Caco-2 (cell line): ENCODE data around the gene SALL4. TPM values are rescaled to one million over a fixed set of nuclear protein-coding genes. Genes with fewer than 3 reads are reported as not detected.

Source experiments
- BruUV-seq: library from RNA; stranded (reverse); fragments of 400-500 nt; replicated peaks from 2 replicates; lab custom pipeline; 2021; lab: Mats Ljungman, UMichigan
- CTCF ChIA-PET: fragments of 300-600 bp; sonication (Branson Sonifier 250); formaldehyde crosslinking; loops from one replicate; lab custom pipeline; 2022; ENCODE audit warnings: antibody characterized with exemption; lab: Charles Lee
- POLR2A ChIA-PET: fragments of 300-600 bp; sonication (Branson Sonifier 250); formaldehyde crosslinking; loops from one replicate; lab custom pipeline; 2022; ENCODE audit warnings: antibody characterized with exemption; lab: Charles Lee
- DNase-seq, 2 experiments: peaks; one replicate each; pipeline versions ENCODE4 v3.0.0 to v3.0.0-alpha.2; 2020 to 2022
- H3K27me3 ChIP-seq: replicated peaks from 2 replicates; pipeline ENCODE4 v1.6.0; 2011; ENCODE audit warnings: low read length; ENCODE audit not compliant: control insufficient read depth, insufficient read depth
- H3K36me3 ChIP-seq: 2 replicates; pipeline ENCODE4 v1.5.1; 2011; ENCODE audit warnings: low read length; ENCODE audit not compliant: control insufficient read depth, insufficient read depth
- H3K4me1 ChIP-seq: fragments of 250-450 bp; sonication (Bioruptor Pico); 2 replicates; pipeline ENCODE4 v1.5.1; 2020; ENCODE audit warnings: mild to moderate bottlenecking
- H3K4me3 ChIP-seq: 2 replicates; pipeline ENCODE4 v1.5.1; 2011; ENCODE audit warnings: low read depth, mild to moderate bottlenecking, control low read depth, low read length
- H3K9me3 ChIP-seq: fragments of 250-450 bp; sonication (Bioruptor Pico); 2 replicates; pipeline ENCODE4 v1.5.1; 2020; ENCODE audit warnings: mild to moderate bottlenecking, moderate library complexity
- H3K27ac Mint-ChIP-seq: one replicate; pipeline ENCODE4 v1.8.0; 2022; ENCODE audit warnings: mixed read lengths; ENCODE audit not compliant: unreplicated experiment
- H3K27me3 Mint-ChIP-seq: one replicate; pipeline ENCODE4 v1.8.0; 2022; ENCODE audit warnings: mixed read lengths; ENCODE audit not compliant: insufficient read depth, unreplicated experiment
- H3K36me3 Mint-ChIP-seq: one replicate; pipeline ENCODE4 v1.8.0; 2022; ENCODE audit warnings: mild to moderate bottlenecking, mixed read lengths; ENCODE audit not compliant: insufficient read depth, unreplicated experiment
- H3K4me1 Mint-ChIP-seq: one replicate; pipeline ENCODE4 v1.8.0; 2022; ENCODE audit warnings: low read depth, mixed read lengths; ENCODE audit not compliant: unreplicated experiment
- H3K4me3 Mint-ChIP-seq: one replicate; pipeline ENCODE4 v1.8.0; 2022; ENCODE audit warnings: mild to moderate bottlenecking, moderate library complexity, mixed read lengths; ENCODE audit not compliant: unreplicated experiment
- H3K9me3 Mint-ChIP-seq: one replicate; pipeline ENCODE4 v1.8.0; 2022; ENCODE audit warnings: mixed read lengths; ENCODE audit not compliant: unreplicated experiment
- intact Hi-C: fragments of 100-400 bp; cut with micrococcal nuclease; formaldehyde crosslinking; loops from one replicate; pipeline ENCODE4 v1.10.0; 2022; ENCODE audit not compliant: unreplicated experiment
- total RNA-seq: library from RNA; stranded (reverse); gene quantifications from 2 replicates; pipeline ENCODE4 v1.2.3, GENCODE V29; 2022
- TF ChIP-seq, protein P1 (sequence below), 2 experiments: fragments of 200-600 bp in 1 of 2; IDR thresholded peaks; 1 replicate in 1 of 2; 2 replicates in 1 of 2; pipeline versions ENCODE4 v1.5.1 to v1.8.0; 2011 to 2022; ENCODE audit warnings: antibody characterized with exemption in 1 of 2, control low read depth in 1 of 2, inconsistent platforms in 1 of 2, low read depth in 1 of 2, low read length in 1 of 2, mild to moderate bottlenecking in 1 of 2, moderate library complexity in 1 of 2; ENCODE audit not compliant: insufficient read depth in 1 of 2, severe bottlenecking in 1 of 2, unreplicated experiment in 1 of 2

Gene SALL4
- total RNA-seq, 1 experiment from 2014 or later, result 75.8 TPM

- H3K27me3 Mint-ChIP-seq, result no peaks in the 10 kb centered on the region
- peaks cover 40% of the 10 kb centered on the region for H3K36me3 Mint-ChIP-seq
- intact Hi-C loops, result loop anchor here (1.0 to 5.0 kb wide), 12 partner anchors 38 to 428 kb away; no protein-coding TSS in a partner anchor
- TF ChIP-seq, protein P1, sequence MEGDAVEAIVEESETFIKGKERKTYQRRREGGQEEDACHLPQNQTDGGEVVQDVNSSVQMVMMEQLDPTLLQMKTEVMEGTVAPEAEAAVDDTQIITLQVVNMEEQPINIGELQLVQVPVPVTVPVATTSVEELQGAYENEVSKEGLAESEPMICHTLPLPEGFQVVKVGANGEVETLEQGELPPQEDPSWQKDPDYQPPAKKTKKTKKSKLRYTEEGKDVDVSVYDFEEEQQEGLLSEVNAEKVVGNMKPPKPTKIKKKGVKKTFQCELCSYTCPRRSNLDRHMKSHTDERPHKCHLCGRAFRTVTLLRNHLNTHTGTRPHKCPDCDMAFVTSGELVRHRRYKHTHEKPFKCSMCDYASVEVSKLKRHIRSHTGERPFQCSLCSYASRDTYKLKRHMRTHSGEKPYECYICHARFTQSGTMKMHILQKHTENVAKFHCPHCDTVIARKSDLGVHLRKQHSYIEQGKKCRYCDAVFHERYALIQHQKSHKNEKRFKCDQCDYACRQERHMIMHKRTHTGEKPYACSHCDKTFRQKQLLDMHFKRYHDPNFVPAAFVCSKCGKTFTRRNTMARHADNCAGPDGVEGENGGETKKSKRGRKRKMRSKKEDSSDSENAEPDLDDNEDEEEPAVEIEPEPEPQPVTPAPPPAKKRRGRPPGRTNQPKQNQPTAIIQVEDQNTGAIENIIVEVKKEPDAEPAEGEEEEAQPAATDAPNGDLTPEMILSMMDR (IDR thresholded peaks at IDR 0.05; ENCODE audit: insufficient read depth in 1 of 2, low read depth in 1 of 2, low read length in 1 of 2, severe bottlenecking in 1 of 2, unreplicated experiment in 1 of 2), result peak; percentile 100
- Histone ChIP-seq H3K4me3 (peak overlapping the region; percentile 54), H3K27me3 (no peaks in the 10 kb centered on the region), H3K4me1 (peaks cover 78% of the 10 kb centered on the region), H3K36me3 (no peaks in the 10 kb centered on the region), H3K9me3 (no peaks in the 10 kb centered on the region)
- H3K9me3 Mint-ChIP-seq, result no peaks in the 10 kb centered on the region
- H3K27ac Mint-ChIP-seq, result peak overlapping the region; percentile 96
- CTCF ChIA-PET, result interaction anchor here (0.6 to 2.3 kb wide), 47 partner anchors 9 to 286 kb away, joined by 3 to 39 read pairs (median 6); partner anchors contain the start of gene ATP9A
- H3K4me3 Mint-ChIP-seq, result peak overlapping the region; percentile 98
- no TSS peak for BruUV-seq
- POLR2A ChIA-PET, result interaction anchor here (0.9 to 1.4 kb wide), 9 partner anchors 25 to 261 kb away, joined by 3 to 12 read pairs (median 5); no protein-coding TSS in a partner anchor
- DNase-seq, result peak; percentile 98 to 100
- H3K4me1 Mint-ChIP-seq, result peaks cover 78% of the 10 kb centered on the region
These were observed 2.1 kb downstream of the SALL4 start for GRCh38 chr20:51800060-51800871.

- no peak for DNase-seq
- Mint-ChIP-seq H3K4me1 (peaks cover 73% of the 10 kb centered on the region), H3K36me3 (peaks cover 47% of the 10 kb centered on the region), H3K27me3 (no peaks in the 10 kb centered on the region), H3K9me3 (no peaks in the 10 kb centered on the region), H3K27ac (peak overlapping the region; percentile 96), H3K4me3 (peak overlapping the region; percentile 98)
- TF ChIP-seq, protein P1 (IDR thresholded peaks at IDR 0.05; ENCODE audit: insufficient read depth in 1 of 2, low read depth in 1 of 2, low read length in 1 of 2, severe bottlenecking in 1 of 2, unreplicated experiment in 1 of 2), result no peak
- peaks cover 69% of the 10 kb centered on the region for H3K4me1 ChIP-seq
- CTCF ChIA-PET, result interaction anchor here (0.6 to 2.3 kb wide), 25 partner anchors 10 to 283 kb away, joined by 3 to 39 read pairs (median 8); partner anchors contain the start of gene ATP9A
- no peaks in the 10 kb centered on the region for H3K9me3 ChIP-seq
- BruUV-seq, result TSS peak; percentile 39
- no peaks in the 10 kb centered on the region for H3K27me3 ChIP-seq
- no peaks in the 10 kb centered on the region for H3K36me3 ChIP-seq
- intact Hi-C loops, result no loop called here
- H3K4me3 ChIP-seq, result peak overlapping the region; percentile 54
- POLR2A ChIA-PET, result interaction anchor here (0.6 to 1.4 kb wide), 4 partner anchors 24 to 167 kb away, joined by 3 to 5 read pairs (median 4); no protein-coding TSS in a partner anchor
These were observed 2.9 kb downstream of the SALL4 start for GRCh38 chr20:51799401-51799860.

GRCh38 chr20:51797357-51798025 lies 4.8 kb downstream of the SALL4 start:
- POLR2A ChIA-PET, result interaction anchor here (0.5 to 1.4 kb wide), 7 partner anchors 23 to 1075 kb away, joined by 3 to 8 read pairs (median 3); no protein-coding TSS in a partner anchor
- intact Hi-C loops, result loop anchor here (1.0 kb wide), 2 partner anchors 30 to 96 kb away; no protein-coding TSS in a partner anchor
- H3K4me3 ChIP-seq, result no peak overlapping the region
- H3K4me3 Mint-ChIP-seq, result peak overlapping the region; percentile 98
- H3K27me3 ChIP-seq, result no peaks in the 10 kb centered on the region
- H3K36me3 Mint-ChIP-seq, result peaks cover 58% of the 10 kb centered on the region
- TSS peak; percentile 1 for BruUV-seq
- peak overlapping the region; percentile 96 for H3K27ac Mint-ChIP-seq
- DNase-seq, result peak; percentile 82 to 88
- no peaks in the 10 kb centered on the region for H3K9me3 ChIP-seq
- no peaks in the 10 kb centered on the region for H3K36me3 ChIP-seq
- CTCF ChIA-PET, result interaction anchor here (0.6 to 2.5 kb wide), 18 partner anchors 28 to 1818 kb away, joined by 3 to 31 read pairs (median 5); partner anchors contain the start of gene ATP9A
- peaks cover 50% of the 10 kb centered on the region for H3K4me1 ChIP-seq
- H3K4me1 Mint-ChIP-seq, result peaks cover 63% of the 10 kb centered on the region
- TF ChIP-seq, protein P1 (IDR thresholded peaks at IDR 0.05; ENCODE audit: insufficient read depth in 1 of 2, low read depth in 1 of 2, low read length in 1 of 2, severe bottlenecking in 1 of 2, unreplicated experiment in 1 of 2), result no peak
- H3K27me3 Mint-ChIP-seq, result no peaks in the 10 kb centered on the region
- H3K9me3 Mint-ChIP-seq, result no peaks in the 10 kb centered on the region
